IPS-NIHi7 (cell line): Measurements from ENCODE around the gene SS18.

Source experiments
- DNase-seq: peaks from one replicate; pipeline ENCODE4 v3.0.0; 2012; ENCODE audit warnings: mixed read lengths; ENCODE audit errors: extremely low spot score

Gene SS18

DNA sequence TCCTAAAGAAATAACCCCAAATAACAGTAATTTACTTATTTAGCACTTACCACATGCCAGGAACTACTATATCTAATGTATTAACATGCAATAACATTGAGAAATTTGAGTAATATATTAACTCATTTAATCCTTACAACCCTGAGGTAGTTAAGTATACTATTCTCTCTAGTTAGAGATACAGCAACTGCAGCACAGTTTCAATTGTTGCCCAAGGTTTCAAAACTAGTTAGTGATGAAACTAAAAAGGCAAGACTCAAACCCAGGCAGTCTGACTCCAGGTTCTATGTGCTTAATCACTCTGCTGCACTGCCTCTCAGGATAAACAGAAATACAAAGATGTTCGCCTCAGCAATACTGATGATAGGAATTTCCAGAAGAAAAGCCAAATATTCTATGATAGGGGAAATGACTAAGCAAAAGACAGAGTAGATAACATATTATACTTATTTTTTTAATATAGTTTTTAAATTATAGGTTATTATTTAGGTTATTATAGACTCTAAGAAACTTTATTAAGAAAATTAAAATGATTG, 88.0 kb downstream of the SS18 start:
- no peak for DNase-seq

GRCh38 chr18:25998461-25998860, 92.0 kb downstream of the SS18 start:
- DNase-seq = no peak

DNA sequence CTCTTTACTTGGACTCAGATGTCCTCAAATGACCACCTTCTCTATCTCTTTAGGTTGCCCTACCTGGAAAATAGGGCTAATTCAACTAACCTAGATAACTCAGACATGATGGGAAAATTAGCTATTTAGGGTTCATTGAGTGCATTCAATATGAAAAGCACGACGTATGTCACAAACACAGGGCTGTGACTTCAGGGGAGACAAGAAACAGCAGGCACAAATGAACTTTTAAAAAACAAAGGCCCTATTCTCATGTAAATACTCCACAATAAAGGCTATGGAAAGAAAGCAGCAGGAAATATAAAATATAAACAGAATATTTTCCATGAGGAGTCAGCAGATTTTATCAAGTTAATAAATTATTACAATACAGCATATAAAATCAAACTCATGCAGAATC, 97.8 kb downstream of the SS18 start:
- no peak for DNase-seq

GRCh38 chr18:25990473-25990872, 99.9 kb downstream of the SS18 start:
- no peak for DNase-seq

GRCh38 chr18:25985707-25986394, 104.6 kb downstream of the SS18 start:
- DNase-seq = no peak

- DNase-seq = no peak
These were observed 106.7 kb downstream of the SS18 start for GRCh38 chr18:25983730-25984129.

DNA sequence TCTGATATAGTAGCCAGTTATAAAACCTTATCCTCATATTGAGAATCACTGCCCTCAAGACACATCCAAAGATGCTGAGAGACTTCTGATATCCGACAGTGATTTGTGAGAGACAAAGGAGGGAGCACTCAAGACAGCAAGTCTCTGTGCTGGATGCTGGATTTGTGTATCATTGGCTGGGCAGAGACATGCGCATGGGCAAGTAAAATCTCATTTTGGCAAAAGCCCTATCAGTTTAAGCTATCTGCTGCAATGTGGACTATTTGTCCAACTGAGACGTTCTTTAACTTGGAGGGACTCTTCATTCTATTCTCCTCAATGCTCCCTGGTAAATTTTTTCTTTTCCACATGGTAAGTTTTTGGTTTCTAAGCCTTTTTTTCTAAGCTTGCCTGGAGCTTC, 107.5 kb downstream of the SS18 start:
- DNase-seq = no peak

DNA sequence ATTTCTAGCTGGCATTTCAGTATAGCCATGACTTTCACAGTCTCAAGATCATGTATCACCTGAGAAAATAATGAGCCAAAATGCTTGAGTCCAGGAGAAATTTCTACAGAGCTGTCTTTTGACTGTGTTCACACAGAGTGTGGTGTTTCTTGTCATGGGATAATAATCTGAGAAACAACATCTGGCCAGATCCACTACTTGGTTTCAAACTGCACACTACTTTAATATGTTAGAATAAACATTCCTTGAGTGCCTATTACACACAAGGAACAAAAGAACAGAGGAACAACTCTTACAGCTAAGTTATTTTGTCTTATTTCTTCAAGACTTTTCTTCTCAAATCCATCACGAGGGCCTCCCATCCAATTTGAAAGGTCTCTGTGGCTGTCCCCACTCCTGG, 108.3 kb downstream of the SS18 start:
- DNase-seq = no peak

GRCh38 chr18:25979369-25980040, 110.9 kb downstream of the SS18 start:
- no peak for DNase-seq

DNA sequence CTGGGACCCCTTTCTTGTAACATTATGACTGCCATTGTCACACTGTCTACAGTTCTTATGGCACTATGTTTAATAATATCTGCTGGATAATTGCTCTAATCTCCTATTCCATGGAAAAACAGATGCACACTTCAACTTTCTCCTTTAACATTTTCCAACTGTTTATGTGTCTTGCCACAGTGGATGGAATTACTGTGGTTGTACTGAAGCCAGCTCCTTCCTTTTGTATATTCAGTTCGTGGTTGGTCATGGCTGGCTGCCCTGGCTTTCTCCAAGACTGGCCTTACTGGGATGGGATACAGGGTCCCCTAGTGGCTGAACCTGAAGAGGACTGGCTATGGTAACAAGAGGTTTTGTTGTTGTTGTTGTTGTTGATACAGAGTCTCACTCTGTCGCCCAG, 113.9 kb downstream of the SS18 start:
- no peak for DNase-seq

- no peak for DNase-seq
These were observed 115.8 kb downstream of the SS18 start for GRCh38 chr18:25974630-25975077.
